SK-N-SH treated with all-trans-retinoic acid at 6 μM for 48 hours (cell line): ENCODE data around the gene FSD2.

Source experiments
- BACH2 ChIP-seq: fragments of 250-450 bp; sonication (Bioruptor Pico); IDR thresholded peaks from 2 replicates; pipeline ENCODE4 v1.9.0; 2021; ENCODE audit warnings: mild to moderate bottlenecking, borderline replicate concordance
- CREB5 ChIP-seq: fragments of 250-450 bp; sonication (Bioruptor Pico); IDR thresholded peaks from 2 replicates; pipeline ENCODE4 v1.5.1; 2020; ENCODE audit warnings: low read depth, mild to moderate bottlenecking, moderate library complexity
- GLIS3 ChIP-seq: fragments of 250-450 bp; sonication (Bioruptor Pico); IDR thresholded peaks from 2 replicates; pipeline ENCODE4 v1.5.0; 2020; ENCODE audit warnings: mild to moderate bottlenecking, moderate library complexity
- OSR1 ChIP-seq: fragments of 250-450 bp; sonication (Bioruptor Pico); IDR thresholded peaks from 2 replicates; pipeline ENCODE4 v1.8.0; 2022; ENCODE audit warnings: moderate library complexity, mild to moderate bottlenecking, inconsistent platforms
- PATZ1 ChIP-seq: fragments of 250-450 bp; sonication (Bioruptor Pico); IDR thresholded peaks from 2 replicates; pipeline ENCODE4 v1.8.0; 2020; ENCODE audit warnings: mild to moderate bottlenecking, moderate library complexity, borderline replicate concordance
- PPARA ChIP-seq: fragments of 250-450 bp; sonication (Bioruptor Pico); IDR thresholded peaks from 2 replicates; pipeline ENCODE4 v1.5.0; 2020; ENCODE audit warnings: mild to moderate bottlenecking, borderline replicate concordance
- RARB ChIP-seq: fragments of 250-450 bp; sonication (Bioruptor Pico); IDR thresholded peaks from 2 replicates; pipeline ENCODE4 v1.8.0; 2021; ENCODE audit warnings: mild to moderate bottlenecking, moderate library complexity
- TCF4 ChIP-seq: fragments of 250-450 bp; sonication (Bioruptor Pico); IDR thresholded peaks from 2 replicates; pipeline ENCODE4 v1.8.0; 2021; ENCODE audit warnings: mild to moderate bottlenecking, moderate library complexity, borderline replicate concordance
- TSHZ2 ChIP-seq: fragments of 250-450 bp; sonication (Bioruptor Pico); IDR thresholded peaks from 2 replicates; pipeline ENCODE4 v1.5.0; 2020; ENCODE audit warnings: mild to moderate bottlenecking, moderate library complexity
- ZC3H10 ChIP-seq: fragments of 250-450 bp; sonication (Bioruptor Pico); IDR thresholded peaks from 2 replicates; pipeline ENCODE4 v1.5.1; 2021; ENCODE audit warnings: mild to moderate bottlenecking, moderate library complexity
- ZFP3 ChIP-seq: fragments of 250-450 bp; sonication (Bioruptor Pico); IDR thresholded peaks from 2 replicates; pipeline ENCODE4 v1.5.0; 2020; ENCODE audit warnings: mild to moderate bottlenecking, moderate library complexity
- ZFP30 ChIP-seq: fragments of 450-650 bp; formaldehyde crosslinking; IDR thresholded peaks from 2 replicates; pipeline ENCODE4 v1.5.0; 2022; ENCODE audit warnings: mild to moderate bottlenecking, moderate library complexity
- ZNF565 ChIP-seq: fragments of 450-650 bp; formaldehyde crosslinking; conservative IDR thresholded peaks from 2 replicates; pipeline ENCODE4 v1.5.0; 2020; ENCODE audit warnings: low read depth, mild to moderate bottlenecking, moderate library complexity

- TF ChIP-seq TSHZ2 (CRISPR knock-in tag) (no peak), ZFP3 (CRISPR knock-in tag) (no peak), PATZ1 (CRISPR knock-in tag) (no peak), OSR1 (CRISPR knock-in tag) (no peak), RARB (no peak), ZFP30 (CRISPR knock-in tag) (no peak), GLIS3 (CRISPR knock-in tag) (no peak), PPARA (CRISPR knock-in tag) (no peak), ZNF565 (CRISPR knock-in tag) (no peak), ZC3H10 (CRISPR knock-in tag) (no peak), CREB5 (CRISPR knock-in tag) (no peak), BACH2 (CRISPR knock-in tag) (no peak), TCF4 (CRISPR knock-in tag) (no peak)
Measured at GRCh38 chr15:82835391-82835917, 29.6 kb upstream of the FSD2 start.
